Right forelimb (tissue), 1 donor: ENCODE measurements around the gene ASIC2.

Source experiments
- DNase-seq: peaks from one replicate; pipeline ENCODE4 v3.0.0-alpha.2; 2018

ASIC2 gene

GRCh38 chr17:33292981-33293867 is at the start of gene ASIC2:
ASIC2 (minus strand) TSS chr17:33293295.
- DNase-seq: no peak

GRCh38 chr17:33342025-33342424 is 48.9 kb upstream of the ASIC2 start:
- DNase-seq: no peak

DNA sequence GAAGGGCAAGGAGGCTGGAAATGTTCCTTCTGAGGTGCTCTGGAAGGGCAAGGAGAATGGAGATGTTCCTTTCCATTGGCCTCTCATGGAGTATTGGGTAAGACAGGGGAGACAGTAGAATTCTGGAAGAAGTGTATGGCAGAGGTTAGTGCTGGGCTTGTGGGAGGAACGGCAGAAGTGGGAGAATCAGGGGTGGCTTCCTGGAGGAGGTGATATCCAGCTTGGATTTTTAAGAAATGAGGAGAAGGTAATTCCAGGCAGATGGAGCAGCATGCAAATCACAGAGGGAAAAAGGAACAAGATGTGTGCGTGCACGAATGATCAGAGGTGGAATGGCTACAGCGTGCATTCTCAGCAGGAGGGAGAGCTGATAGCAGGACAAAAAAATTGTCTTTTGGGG is 45.1 kb upstream of the ASIC2 start:
- no peak for DNase-seq

DNA sequence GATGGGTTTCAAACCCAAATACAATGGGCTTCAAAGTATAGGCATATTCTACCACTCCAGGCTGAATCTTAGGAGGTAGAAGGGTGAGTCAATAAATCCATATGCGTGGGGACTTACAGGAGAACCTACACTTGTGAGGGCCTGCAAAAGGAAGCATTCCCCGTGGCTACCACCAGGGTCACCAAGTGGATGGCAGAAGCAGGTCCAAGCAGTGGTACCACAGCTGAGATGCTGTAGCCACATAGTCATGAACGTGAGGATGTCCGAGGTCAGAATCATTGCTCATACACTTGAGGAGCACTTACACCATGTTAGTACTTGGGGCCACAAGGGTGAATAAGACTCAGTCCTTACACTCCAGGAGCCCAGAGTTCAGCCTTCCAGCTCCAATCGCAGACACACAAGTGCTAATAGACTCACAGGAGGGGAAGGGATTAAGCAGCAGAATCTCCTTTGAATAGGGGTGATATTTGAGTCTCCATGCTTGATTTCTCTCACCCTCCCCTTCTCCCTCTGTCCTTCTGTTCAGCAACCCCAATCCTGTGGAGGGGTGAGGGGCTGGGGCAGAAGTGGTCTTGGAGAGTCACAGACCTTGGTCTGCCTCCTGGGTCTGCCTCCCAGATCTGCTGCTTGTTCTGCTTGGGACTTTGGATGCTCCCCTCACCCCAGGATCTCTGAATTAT is 42.5 kb upstream of the ASIC2 start:
- no peak for DNase-seq

DNA sequence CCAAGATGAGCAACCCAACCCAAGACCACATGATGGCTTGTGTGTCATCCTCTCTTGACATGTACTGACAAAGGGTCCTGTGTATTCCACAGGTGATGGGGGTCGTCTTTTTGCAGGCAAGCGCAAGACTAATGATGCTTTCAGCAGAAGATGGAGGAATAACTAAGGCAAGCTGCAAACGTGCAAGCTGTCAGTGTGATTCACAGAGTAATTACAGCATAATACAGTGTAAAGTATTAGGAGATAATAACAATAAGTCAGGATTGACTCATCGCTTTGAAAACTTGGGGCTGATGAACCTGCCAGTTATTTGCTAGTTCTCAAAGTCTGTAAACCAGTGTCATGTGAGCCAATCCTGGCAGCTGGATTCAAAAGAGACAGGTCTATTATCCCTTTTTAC is 41.6 kb upstream of the ASIC2 start:
- no peak for DNase-seq

- no peak for DNase-seq
Observed at GRCh38 chr17:33330877-33331276, 37.8 kb upstream of the ASIC2 start.

GRCh38 chr17:33328129-33328528 is 35.0 kb upstream of the ASIC2 start:
- no peak for DNase-seq

GRCh38 chr17:33324736-33325135 is 31.6 kb upstream of the ASIC2 start:
- no peak for DNase-seq

GRCh38 chr17:33322063-33322462 is 29.0 kb upstream of the ASIC2 start:
- no peak for DNase-seq

- no peak for DNase-seq
Observed at GRCh38 chr17:33318241-33318640, 25.1 kb upstream of the ASIC2 start.

GRCh38 chr17:33316746-33317145 is 23.7 kb upstream of the ASIC2 start:
- DNase-seq: no peak

DNA sequence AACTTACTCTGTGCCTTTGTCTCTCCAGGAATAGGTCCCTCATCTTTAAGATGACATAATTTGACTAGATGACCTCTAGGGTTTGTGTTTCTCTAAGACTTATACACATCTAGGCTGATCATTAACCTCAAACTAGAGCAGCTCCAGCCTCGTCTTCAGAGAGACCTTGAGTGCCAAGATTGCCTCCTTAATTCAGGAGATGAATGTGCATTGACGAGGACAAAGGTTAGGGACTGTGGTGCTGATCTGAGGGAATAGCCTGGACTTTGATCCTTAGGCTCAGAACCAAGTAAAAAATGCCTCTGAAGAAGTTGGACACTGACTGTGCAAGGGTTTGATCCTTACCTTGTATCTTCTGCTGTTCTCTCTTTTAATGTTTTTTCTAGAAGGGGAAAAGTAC is 17.2 kb upstream of the ASIC2 start:
- DNase-seq: no peak

DNA sequence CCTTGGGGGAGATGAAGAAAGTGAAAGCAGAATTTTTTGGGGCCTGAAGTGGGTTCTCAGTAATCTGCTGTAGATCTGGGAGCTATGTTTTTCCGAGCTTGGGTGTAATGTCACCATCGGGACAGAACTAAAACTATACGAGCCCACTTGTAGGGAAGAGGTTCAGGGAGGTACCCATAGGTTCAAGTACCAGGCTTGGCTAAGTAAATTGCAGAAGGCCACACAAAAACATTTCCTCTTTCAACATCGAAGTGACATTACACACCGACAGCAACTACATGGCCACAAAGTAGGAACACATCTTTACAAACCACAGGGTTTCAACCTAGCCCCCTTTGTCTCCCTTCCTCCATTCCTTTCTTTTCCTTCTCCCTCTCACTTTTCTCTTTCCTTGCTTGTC is 10.2 kb upstream of the ASIC2 start:
- DNase-seq: no peak

- no peak for DNase-seq
Observed at GRCh38 chr17:33302394-33302793, 9.3 kb upstream of the ASIC2 start.

DNA sequence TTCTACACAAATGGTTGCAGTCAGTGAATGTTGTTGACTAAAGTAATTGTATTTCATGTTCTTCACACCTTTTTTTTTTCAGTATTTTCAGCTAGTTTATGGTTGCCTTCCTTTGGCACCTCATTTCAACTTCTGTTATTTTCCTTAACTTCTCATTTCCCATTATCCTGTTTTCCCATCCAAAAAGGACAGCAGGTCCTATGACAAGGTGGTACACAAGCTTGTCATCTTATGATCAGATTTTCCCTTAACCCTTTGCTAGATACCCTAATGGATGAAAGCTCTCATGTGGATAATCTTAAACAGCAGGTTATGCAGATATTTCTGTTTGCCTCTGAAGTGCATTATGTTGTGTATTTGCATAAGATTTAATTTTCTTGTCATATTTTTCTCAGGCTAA is 7.1 kb upstream of the ASIC2 start:
- DNase-seq: no peak

DNA sequence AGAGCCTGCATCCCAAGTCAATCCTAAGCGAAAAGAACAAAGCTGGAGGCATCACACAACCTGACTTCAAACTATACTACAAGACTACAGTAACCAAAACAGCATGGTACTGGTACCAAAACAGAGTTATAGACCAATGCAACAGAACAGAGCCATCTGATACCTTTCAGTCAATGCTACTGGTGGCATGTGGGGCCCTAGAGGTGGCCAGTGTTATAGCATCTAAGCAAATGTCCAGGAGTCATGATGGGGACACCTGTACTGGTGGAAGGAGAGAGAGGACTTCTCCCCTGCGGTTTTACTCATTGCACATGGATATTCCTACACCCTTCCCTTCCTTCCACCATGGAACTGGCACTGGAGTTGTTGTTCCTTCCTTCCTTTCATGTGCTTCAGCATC is 6.0 kb upstream of the ASIC2 start:
- no peak for DNase-seq

DNA sequence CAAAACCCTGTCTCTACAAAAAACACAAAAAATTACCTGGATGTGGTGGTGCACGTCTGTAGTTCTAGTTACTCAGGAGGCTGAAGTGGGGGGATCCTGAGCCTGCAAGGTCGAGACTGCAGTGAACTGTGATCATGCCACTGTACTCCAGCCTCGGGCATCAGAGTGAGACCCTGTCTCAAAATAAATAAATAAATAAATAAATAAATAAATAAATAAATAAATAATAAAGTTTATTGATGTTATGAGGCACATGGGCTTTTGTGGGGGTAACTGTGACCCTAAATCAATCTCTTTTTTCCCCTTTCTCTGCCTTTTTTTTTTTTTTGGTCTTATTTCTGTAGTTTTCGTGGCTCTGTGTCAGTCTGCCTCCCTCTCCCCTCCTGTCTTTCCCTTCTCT is 4.5 kb upstream of the ASIC2 start:
- no peak for DNase-seq

DNA sequence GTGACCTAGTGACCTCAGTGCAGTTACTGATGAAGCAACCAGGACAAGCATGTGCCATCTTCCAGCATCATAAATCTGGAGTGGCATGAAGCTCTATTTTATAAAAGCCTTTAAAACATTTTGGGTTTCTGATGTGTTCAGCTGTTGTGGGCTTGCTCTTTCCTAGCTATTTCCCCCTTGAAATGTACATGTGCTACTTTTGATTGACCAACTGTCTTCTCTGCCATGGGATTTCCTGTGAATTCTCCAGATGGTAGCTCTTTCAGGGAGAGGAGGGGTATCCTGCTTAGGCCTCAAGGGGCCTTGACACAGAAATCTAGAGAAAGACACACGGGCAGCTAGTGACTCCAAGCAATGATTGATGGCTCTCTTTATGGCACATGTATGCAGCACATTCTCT is 1.9 kb upstream of the ASIC2 start:
- DNase-seq: no peak

- DNase-seq: peak; percentile 50
Observed at GRCh38 chr17:33292201-33292980, 704 bp downstream of the ASIC2 start.

GRCh38 chr17:33291248-33292200 is 1.6 kb downstream of the ASIC2 start:
- no peak for DNase-seq

GRCh38 chr17:33290253-33290652 is 2.8 kb downstream of the ASIC2 start:
- DNase-seq: no peak

GRCh38 chr17:33288954-33289353 is 4.1 kb downstream of the ASIC2 start:
- DNase-seq: no peak
